ENCODE data around the gene LAS1L.
"Not testable (repeated sequence)": the region's sequence is repeated elsewhere in the genome, so short reads cannot be mapped to it uniquely, and the experiment has no call there.

LAS1L gene

DNA sequence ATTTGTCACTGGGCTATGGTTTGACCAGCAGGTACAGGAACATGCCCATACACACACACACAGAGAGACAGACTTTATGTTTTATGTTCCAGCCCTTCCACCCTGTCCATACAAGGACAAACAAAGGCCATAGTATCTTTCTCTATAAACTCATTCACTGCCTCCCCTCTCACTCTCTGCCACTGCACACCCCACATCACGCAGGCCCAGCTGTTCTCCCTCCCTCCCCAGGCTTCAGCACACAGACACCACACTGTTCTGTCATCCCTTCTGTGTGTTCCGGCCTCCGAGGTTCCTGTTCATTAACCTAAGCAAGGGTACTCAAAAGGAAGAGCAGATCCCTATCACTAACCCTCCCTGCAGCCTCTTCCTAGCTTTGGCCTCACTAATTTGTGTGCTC is 17.8 kb downstream of the LAS1L start:
- no peak for DNase-seq

- no peak for DNase-seq
Measured at GRCh38 chrX:65513610-65514009, 21.0 kb downstream of the LAS1L start.

- DNase-seq = no peak
Measured at GRCh38 chrX:65509400-65509799, 25.2 kb downstream of the LAS1L start.

DNA sequence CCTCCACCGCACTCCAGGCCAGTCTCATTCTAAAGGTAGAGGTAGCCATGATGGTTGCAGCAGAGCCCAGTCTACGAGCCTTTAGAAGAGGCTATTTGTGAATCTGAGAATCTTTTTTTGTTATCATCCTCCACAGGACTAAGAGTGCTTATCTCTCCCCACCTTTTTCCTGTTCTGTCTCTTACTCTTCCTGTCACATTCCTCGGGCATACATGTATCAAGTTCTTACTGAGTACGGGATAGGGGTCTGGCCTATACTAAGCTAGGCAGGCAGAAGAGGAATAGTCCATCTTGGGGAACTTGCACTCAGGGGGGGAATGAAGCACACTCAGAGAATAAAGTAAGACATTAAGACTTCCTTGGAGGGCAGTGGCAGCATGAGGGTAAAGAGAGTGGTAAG is 25.7 kb downstream of the LAS1L start:
- DNase-seq = no peak

DNA sequence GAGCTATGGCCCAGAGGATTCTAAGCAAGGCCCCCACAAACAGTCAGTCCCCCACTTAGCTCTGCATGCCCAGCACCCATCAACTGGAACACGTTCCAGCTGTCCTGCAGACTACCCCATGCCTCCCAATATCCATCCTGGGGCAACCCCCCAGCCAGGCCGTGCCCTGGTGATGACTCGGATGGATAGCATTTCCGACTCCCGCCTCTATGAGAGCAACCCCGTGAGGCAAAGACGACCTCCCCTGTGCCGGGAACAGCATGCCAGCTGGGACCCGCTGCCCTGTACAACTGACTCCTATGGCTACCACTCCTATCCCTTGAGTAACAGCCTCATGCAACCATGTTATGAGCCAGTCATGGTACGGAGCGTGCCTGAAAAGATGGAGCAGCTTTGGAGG is 32.0 kb downstream of the LAS1L start:
- no peak for DNase-seq

DNA sequence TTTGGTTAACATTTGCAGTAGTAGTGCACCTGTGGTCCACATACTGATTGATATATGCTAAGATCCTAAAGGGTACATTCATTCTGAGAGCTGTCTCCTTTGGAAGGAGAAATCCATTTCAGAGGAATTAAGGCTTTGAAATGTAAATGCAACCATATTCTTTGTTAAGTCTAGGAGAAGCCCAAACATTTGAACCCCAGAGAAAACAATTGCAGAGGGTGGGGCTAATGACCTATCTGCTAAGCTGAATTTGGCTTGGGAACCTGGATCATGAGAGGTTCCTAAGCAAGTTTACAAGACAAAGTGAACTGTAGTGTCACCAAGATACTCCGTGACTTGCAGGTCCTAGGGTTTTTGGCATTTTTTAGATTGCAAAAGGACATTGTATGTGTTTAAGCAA is 41.2 kb downstream of the LAS1L start:
- DNase-seq = no peak

GRCh38 chrX:65491620-65492019 is 43.0 kb downstream of the LAS1L start:
- DNase-seq = no peak

- no peak for DNase-seq
Measured at GRCh38 chrX:65488495-65488894, 46.1 kb downstream of the LAS1L start.

- no peak for DNase-seq
Measured at GRCh38 chrX:65480960-65481359, 53.6 kb downstream of the LAS1L start.

- not testable (repeated sequence) for DNase-seq
Measured at GRCh38 chrX:65479102-65479501, 55.5 kb downstream of the LAS1L start.

- DNase-seq = no peak
Measured at GRCh38 chrX:65476564-65476963, 58.0 kb downstream of the LAS1L start.

DNA sequence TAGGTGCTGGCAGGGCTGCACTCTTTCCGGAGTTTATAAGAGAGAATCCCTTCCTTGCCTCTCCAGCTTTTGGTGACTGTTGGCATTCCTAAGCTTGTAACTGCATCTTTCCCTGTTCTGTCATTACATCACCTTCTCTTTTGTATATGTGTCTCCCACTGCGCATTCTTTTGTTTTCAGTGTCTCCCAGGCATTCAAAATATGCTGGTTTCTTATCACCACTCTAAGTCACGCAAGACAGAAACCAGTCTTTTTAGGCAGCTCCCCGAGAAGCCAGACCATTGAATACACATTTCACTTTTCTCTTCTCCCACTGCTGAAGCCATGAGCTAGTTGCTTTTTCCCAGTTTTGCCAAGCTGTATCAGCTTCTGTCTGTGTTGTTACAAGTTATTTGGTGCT is 71.0 kb downstream of the LAS1L start:
- no peak for DNase-seq

Measured in NCI-H524 treated with DMSO at 0.1 percent for 48 hours (cell line).